HEK293T (cell line): ENCODE results near the gene KREMEN1.

Experiments used
- ARNT ChIP-seq: fragments of 450-650 bp; IDR thresholded peaks from 2 replicates; pipeline ENCODE4 v1.6.1; 2017; ENCODE audit warnings: mild to moderate bottlenecking
- BHLHE40 ChIP-seq: fragments of 450-650 bp; IDR thresholded peaks from 2 replicates; pipeline ENCODE4 v1.6.1; 2016; ENCODE audit warnings: mild to moderate bottlenecking, moderate library complexity, borderline replicate concordance
- ELF4 ChIP-seq: fragments of 450-650 bp; IDR thresholded peaks from 2 replicates; pipeline ENCODE4 v1.6.1; 2017; ENCODE audit warnings: antibody characterized with exemption
- FOXM1 ChIP-seq: fragments of 450-650 bp; IDR thresholded peaks from 2 replicates; pipeline ENCODE4 v1.6.1; 2017; ENCODE audit warnings: mild to moderate bottlenecking, borderline replicate concordance
- SP1 ChIP-seq: fragments of 450-650 bp; IDR thresholded peaks from 2 replicates; pipeline ENCODE4 v1.6.1; 2017
- SUZ12 ChIP-seq: fragments of 450-650 bp; IDR thresholded peaks from 2 replicates; pipeline ENCODE4 v1.6.1; 2016; ENCODE audit warnings: mild to moderate bottlenecking

- TF ChIP-seq BHLHE40 (no peak), SP1 (no peak), ARNT (no peak), FOXM1 (no peak), SUZ12 (no peak), ELF4 (no peak)
Observed at GRCh38 chr22:29215012-29215860, 142.4 kb downstream of the KREMEN1 start.
